Measurements from ENCODE around the gene TNFRSF11A. TPM values are rescaled to one million over a fixed set of nuclear protein-coding genes. Genes with fewer than 3 reads are reported as not detected.

Gene TNFRSF11A
- total RNA-seq, 4 donors from 2014 or later = 5.5 to 25.8 (median 8.6) TPM

GRCh38 chr18:62328586-62329525 is 3.7 kb downstream of the TNFRSF11A start:
- Histone ChIP-seq H3K9me3 (no peaks in the 10 kb centered on the region), H3K27ac (no peak overlapping the region), H3K4me3 (no peak overlapping the region), H3K27me3 (peaks cover 2 to 62% of the 10 kb centered on the region in 2 donors), H3K36me3 (no peaks in the 10 kb centered on the region), H3K4me1 (peaks cover 0 to 30% (median 8%) of the 10 kb centered on the region in 4 donors)
- TF ChIP-seq POLR2A (IDR thresholded peaks at IDR 0.05) (no peak), EP300 (IDR thresholded peaks at IDR 0.05) (no peak), CTCF (IDR thresholded peaks at IDR 0.05) (no peak)
- no peak for DNase-seq (ENCODE audit: low spot score in 2 of 2)
- WGBS, 2 donors = 74 to 79% methylated on average over 6 of the region's 6 CpGs

- TF ChIP-seq POLR2A (IDR thresholded peaks at IDR 0.05) (no peak), EP300 (IDR thresholded peaks at IDR 0.05) (no peak), CTCF (IDR thresholded peaks at IDR 0.05) (no peak)
- 45 to 51% methylated on average over 14 to 15 of the region's 15 CpGs for WGBS, 2 donors
- Histone ChIP-seq H3K36me3 (no peaks in the 10 kb centered on the region), H3K27ac (no peak overlapping the region), H3K4me1 (peaks cover 0 to 24% (median 8%) of the 10 kb centered on the region in 4 donors), H3K4me3 (no peak overlapping the region), H3K27me3 (peaks cover 2 to 53% of the 10 kb centered on the region in 2 donors), H3K9me3 (no peaks in the 10 kb centered on the region)
- no peak for DNase-seq (ENCODE audit: low spot score in 2 of 2)
Observed at GRCh38 chr18:62329691-62330454, 4.8 kb downstream of the TNFRSF11A start.

GRCh38 chr18:62330650-62331049 is 5.5 kb downstream of the TNFRSF11A start:
- Histone ChIP-seq H3K27me3 (peaks cover 2 to 53% of the 10 kb centered on the region in 2 donors), H3K4me1 (peaks cover 0 to 21% (median 5%) of the 10 kb centered on the region in 4 donors), H3K4me3 (no peak overlapping the region), H3K9me3 (no peaks in the 10 kb centered on the region), H3K36me3 (no peaks in the 10 kb centered on the region), H3K27ac (no peak overlapping the region)
- no peak for TF ChIP-seq CTCF (IDR thresholded peaks at IDR 0.05)
- no peak for TF ChIP-seq POLR2A (IDR thresholded peaks at IDR 0.05)
- TF ChIP-seq EP300 (IDR thresholded peaks at IDR 0.05) = no peak
- WGBS, 2 donors = 85 to 87% methylated on average over 7 of the region's 7 CpGs
- DNase-seq (ENCODE audit: low spot score in 2 of 2) = no peak

- peak; percentile 31 to 62 for DNase-seq (ENCODE audit: low spot score in 2 of 2)
- 68 to 72% methylated on average over 8 of the region's 8 CpGs for WGBS, 2 donors
- H3K4me1 ChIP-seq = peaks cover 0 to 16% (median 0%) of the 10 kb centered on the region in 4 donors
- peaks cover 0 to 42% of the 10 kb centered on the region in 2 donors for H3K27me3 ChIP-seq
- no peaks in the 10 kb centered on the region for H3K9me3 ChIP-seq
- H3K4me3 ChIP-seq = no peak overlapping the region
- peak in 1 of 2 donors; percentile 59 for TF ChIP-seq EP300 (IDR thresholded peaks at IDR 0.05)
- TF ChIP-seq POLR2A (IDR thresholded peaks at IDR 0.05) = no peak
- no peak overlapping the region for H3K27ac ChIP-seq
- no peaks in the 10 kb centered on the region for H3K36me3 ChIP-seq
Observed at GRCh38 chr18:62331581-62332356, 6.7 kb downstream of the TNFRSF11A start.

- WGBS, 2 donors = 60 to 70% methylated on average over 3 of the region's 3 CpGs
- no peak for TF ChIP-seq CTCF (IDR thresholded peaks at IDR 0.05)
- no peak for TF ChIP-seq EP300 (IDR thresholded peaks at IDR 0.05)
- no peak for TF ChIP-seq POLR2A (IDR thresholded peaks at IDR 0.05)
- peaks cover 0 to 12% (median 0%) of the 10 kb centered on the region in 4 donors for H3K4me1 ChIP-seq
- no peaks in the 10 kb centered on the region for H3K36me3 ChIP-seq
- H3K27me3 ChIP-seq = peaks cover 0 to 35% of the 10 kb centered on the region in 2 donors
- no peak for DNase-seq (ENCODE audit: low spot score in 2 of 2)
- no peak overlapping the region for H3K27ac ChIP-seq
- no peaks in the 10 kb centered on the region for H3K9me3 ChIP-seq
- no peak overlapping the region for H3K4me3 ChIP-seq
Observed at GRCh38 chr18:62332431-62332830, 7.3 kb downstream of the TNFRSF11A start.

All from tibial nerve (tissue), 4 donors.